Measurements from ENCODE around the gene AKT2. TPM values are rescaled to one million over a fixed set of nuclear protein-coding genes. Genes with fewer than 3 reads are reported as not detected.

AKT2 gene
- total and polyA plus RNA-seq, 2 of the 8 experiments (the other 6 are each of a cell fraction or from before 2014, with no cell fraction given), result 151 to 183 TPM

- Histone ChIP-seq H3K79me1 (ENCODE audit: low read depth, low read length) (no peaks in the 10 kb centered on the region), H3K4ac (replicated peaks; ENCODE audit: insufficient read length, low read depth, low read length) (no peak overlapping the region), H2AK5ac (ENCODE audit: low read depth, low read length) (no peak overlapping the region), H3K18ac (ENCODE audit: extremely low read depth, low read length) (no peak overlapping the region), H3K79me2 (ENCODE audit: control insufficient read depth in 1 of 2, insufficient read depth in 2 of 2, low read length in 2 of 2) (no peaks in the 10 kb centered on the region), H3K4me2 (ENCODE audit: insufficient read depth in 1 of 2, low read depth in 2 of 2, low read length in 2 of 2) (no peak overlapping the region), H2BK12ac (ENCODE audit: low read depth, low read length) (no peak overlapping the region), H3K56ac (replicated peaks; ENCODE audit: insufficient read length, low read depth, low read length) (no peak overlapping the region), H4K5ac (ENCODE audit: insufficient read length, low read depth, low read length) (no peak overlapping the region), H2BK120ac (replicated peaks; ENCODE audit: low read depth, low read length) (no peak overlapping the region), H2BK5ac (ENCODE audit: low read depth, low read length) (no peak overlapping the region), H3K27ac (ENCODE audit: low read depth, low read length) (no peak overlapping the region), H3K23me2 (ENCODE audit: low read depth, low read length) (no peaks in the 10 kb centered on the region), H3K9ac (replicated peaks in 1 of 4; ENCODE audit: extremely low read depth in 1 of 4, low read depth in 3 of 4, low read length in 3 of 4) (no peak overlapping the region), H3K27me3 (replicated peaks in 1 of 4; ENCODE audit: control insufficient read depth in 3 of 4, extremely low read depth in 1 of 4, insufficient read depth in 3 of 4, low read length in 3 of 4) (no peaks in the 10 kb centered on the region), H2BK20ac (ENCODE audit: low read length) (no peak overlapping the region), H3K14ac (ENCODE audit: insufficient read length) (no peak overlapping the region), H3K4me3 (ENCODE audit: extremely low read depth in 1 of 4, insufficient read depth in 2 of 4, low read depth in 3 of 4, low read length in 4 of 4) (no peak overlapping the region), H4K91ac (replicated peaks; ENCODE audit: insufficient read length, low read length) (no peak overlapping the region), H3K9me3 (ENCODE audit: insufficient read depth in 2 of 2, low read depth in 1 of 2, low read length in 1 of 2) (no peaks in the 10 kb centered on the region), H3K4me1 (replicated peaks in 1 of 4; ENCODE audit: control insufficient read depth in 3 of 4, insufficient read depth in 4 of 4, low read length in 3 of 4) (0 out of 7 replicates have a peak, but pooled peaks cover 0 to 2% (median 0%) of the 10 kb centered on the region in 4 experiments), H4K20me1 (replicated peaks in 1 of 2; ENCODE audit: control insufficient read depth in 1 of 2, insufficient read depth in 2 of 2, low read length in 2 of 2) (no peaks in the 10 kb centered on the region), H3K23ac (ENCODE audit: insufficient read length) (no peak overlapping the region), H3K36me3 (ENCODE audit: control insufficient read depth in 2 of 4, insufficient read depth in 4 of 4, low read length in 3 of 4) (peaks cover 0 to 5% (median 2%) of the 10 kb centered on the region in 4 experiments; a peak in 2 of 8 replicates), H4K8ac (ENCODE audit: extremely low read depth, insufficient read depth, low read length) (no peak overlapping the region), H2AFZ (ENCODE audit: low read length) (no peak overlapping the region), H2BK15ac (ENCODE audit: low read length) (no peak overlapping the region)
- WGBS, 2 experiments (ENCODE audit: extremely low coverage in 1 of 2, insufficient coverage in 1 of 2, insufficient read length in 1 of 2, insufficient replicate concordance in 2 of 2, low coverage in 1 of 2, low lambda C conversion rate in 2 of 2, missing lambda C conversion rate in 1 of 2), result 84% methylated on average over 20 of the region's 21 CpGs; no CpG with 5 or more reads in 1 of the 2 experiments
- FAIRE-seq (no peak), DNase-seq (ENCODE audit: low read depth in 1 of 2, low spot score in 2 of 2) (no peak)
- ChIA-PET CTCF (ENCODE audit: partially characterized antibody) (interaction anchor here (0.7 to 1.6 kb wide), 3 partner anchors 12 to 189 kb away, joined by 3 to 5 read pairs (median 3); partner anchors contain the start of gene TTC9B), POLR2A (ENCODE audit: partially characterized antibody) (interaction anchor here (1.1 kb wide), 2 partner anchors 11 to 115 kb away, joined by 3 read pairs; partner anchors contain the start of gene ZNF780A)
- TF ChIP-seq, protein P1, sequence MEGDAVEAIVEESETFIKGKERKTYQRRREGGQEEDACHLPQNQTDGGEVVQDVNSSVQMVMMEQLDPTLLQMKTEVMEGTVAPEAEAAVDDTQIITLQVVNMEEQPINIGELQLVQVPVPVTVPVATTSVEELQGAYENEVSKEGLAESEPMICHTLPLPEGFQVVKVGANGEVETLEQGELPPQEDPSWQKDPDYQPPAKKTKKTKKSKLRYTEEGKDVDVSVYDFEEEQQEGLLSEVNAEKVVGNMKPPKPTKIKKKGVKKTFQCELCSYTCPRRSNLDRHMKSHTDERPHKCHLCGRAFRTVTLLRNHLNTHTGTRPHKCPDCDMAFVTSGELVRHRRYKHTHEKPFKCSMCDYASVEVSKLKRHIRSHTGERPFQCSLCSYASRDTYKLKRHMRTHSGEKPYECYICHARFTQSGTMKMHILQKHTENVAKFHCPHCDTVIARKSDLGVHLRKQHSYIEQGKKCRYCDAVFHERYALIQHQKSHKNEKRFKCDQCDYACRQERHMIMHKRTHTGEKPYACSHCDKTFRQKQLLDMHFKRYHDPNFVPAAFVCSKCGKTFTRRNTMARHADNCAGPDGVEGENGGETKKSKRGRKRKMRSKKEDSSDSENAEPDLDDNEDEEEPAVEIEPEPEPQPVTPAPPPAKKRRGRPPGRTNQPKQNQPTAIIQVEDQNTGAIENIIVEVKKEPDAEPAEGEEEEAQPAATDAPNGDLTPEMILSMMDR (IDR thresholded peaks at IDR 0.05; ENCODE audit: control extremely low read depth in 1 of 3, insufficient read depth in 1 of 3, low read depth in 1 of 3, low read length in 3 of 3), result no peak
- no peak for TF ChIP-seq SP4 (IDR thresholded peaks at IDR 0.05; ENCODE audit: low read length)
- TF ChIP-seq MAX (IDR thresholded peaks at IDR 0.05), result no peak
- no peak for TF ChIP-seq NRF1 (IDR thresholded peaks at IDR 0.05; ENCODE audit: low read depth, low read length)
- no peak for TF ChIP-seq ASH2L (IDR thresholded peaks at IDR 0.05; ENCODE audit: low read length)
- TF ChIP-seq BACH1 (IDR thresholded peaks at IDR 0.05; ENCODE audit: low read length), result no peak
- TF ChIP-seq HDAC2 (IDR thresholded peaks at IDR 0.05; ENCODE audit: borderline replicate concordance in 1 of 2, low read depth in 2 of 2, low read length in 2 of 2), result no peak
- TF ChIP-seq SAP30 (IDR thresholded peaks at IDR 0.05; ENCODE audit: insufficient read depth, insufficient replicate concordance, low read length), result no peak
- no peak for TF ChIP-seq SRF (IDR thresholded peaks at IDR 0.05; ENCODE audit: low read depth, low read length)
- TF ChIP-seq MAFK (IDR thresholded peaks at IDR 0.05; ENCODE audit: low read depth, low read length), result no peak
- TF ChIP-seq ZNF274 (IDR thresholded peaks at IDR 0.05; ENCODE audit: borderline replicate concordance, extremely low read depth, low read length), result no peak
These were observed 79.4 kb downstream of the AKT2 start for GRCh38 chr19:40205760-40206159.

Measured in H1 (cell line).